ENCODE measurements around the gene SNRNP40.
"Not testable (repeated sequence)": the region's sequence is repeated elsewhere in the genome, so short reads cannot be mapped to it uniquely, and the experiment has no call there.

The SNRNP40 gene

DNA sequence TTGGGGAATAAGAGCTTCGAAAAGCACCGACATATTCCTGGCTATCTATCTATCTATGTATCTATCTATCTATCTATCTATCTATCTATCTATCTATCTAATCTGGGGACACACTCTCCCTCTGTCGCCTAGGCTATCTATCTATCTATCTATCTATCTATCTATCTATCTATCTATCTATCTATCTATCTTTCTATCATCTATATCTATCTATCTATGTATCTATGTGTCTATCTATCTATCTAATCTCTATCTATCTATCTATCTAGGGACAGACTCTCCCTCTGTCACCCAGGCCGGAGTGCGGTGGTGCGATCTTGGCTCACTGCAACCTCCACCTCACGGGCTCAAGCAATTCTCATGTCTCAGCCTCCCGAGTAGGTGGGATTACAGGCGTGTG is 14.2 kb downstream of the SNRNP40 start:
- DNase-seq (ENCODE audit: low read depth, low spot score): not testable (repeated sequence)

DNA sequence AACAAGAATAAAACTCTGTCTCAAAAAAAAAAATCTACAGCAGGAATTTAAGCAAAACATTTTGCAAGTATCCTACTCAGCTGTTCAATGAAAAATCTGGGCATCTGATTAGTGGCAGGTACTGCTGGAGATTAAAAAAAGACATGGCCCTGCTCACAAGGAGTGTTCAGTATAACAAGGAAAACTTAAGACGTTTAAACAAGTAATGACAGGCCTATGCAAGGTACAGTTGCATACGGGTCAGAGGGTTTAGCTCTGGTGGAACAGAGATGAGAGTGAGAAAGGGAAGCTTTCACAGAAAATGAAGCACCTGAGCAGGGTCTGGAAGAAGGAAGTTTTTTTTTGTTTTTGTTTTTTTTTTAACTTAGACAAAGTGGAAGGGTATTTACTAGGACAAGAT is 23.0 kb downstream of the SNRNP40 start:
- no peak for DNase-seq (ENCODE audit: low read depth, low spot score)

DNA sequence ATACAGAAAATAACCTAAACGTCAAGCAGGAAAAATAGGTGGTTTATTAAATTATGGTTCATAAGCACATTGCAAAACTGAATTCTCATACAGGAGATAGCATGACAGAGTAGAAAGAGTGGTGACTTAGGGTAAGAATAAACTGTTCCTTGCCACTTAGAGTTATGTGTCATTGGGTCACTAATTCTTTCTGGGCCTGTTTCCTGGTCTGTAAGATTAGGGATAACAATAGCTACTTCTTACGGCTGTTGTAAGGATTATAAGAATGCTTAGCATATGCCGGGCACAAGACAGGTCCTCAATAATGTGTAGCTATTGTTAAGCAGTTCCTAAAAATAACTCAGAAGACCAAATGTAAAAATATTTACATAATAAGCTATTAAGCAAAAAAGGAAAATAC is 24.2 kb downstream of the SNRNP40 start:
- no peak for DNase-seq (ENCODE audit: low read depth, low spot score)

DNA sequence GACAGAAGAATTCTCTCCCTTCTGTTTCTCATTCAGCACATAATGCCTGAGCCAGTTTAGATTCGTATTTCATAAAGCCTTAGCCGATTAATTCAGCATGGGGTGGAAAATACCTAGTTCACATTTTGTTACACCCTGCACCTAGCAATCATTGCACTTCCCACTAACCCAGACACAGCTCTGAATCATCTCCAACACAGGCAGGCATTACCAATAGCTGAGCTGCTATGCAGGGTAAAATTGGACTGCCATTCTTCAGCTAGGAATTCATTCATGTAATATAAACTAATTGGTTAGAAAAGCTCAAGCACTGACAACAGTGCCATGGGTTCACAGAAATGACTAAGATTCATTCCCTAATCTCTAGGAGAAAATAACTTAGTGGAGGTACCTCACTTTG is 30.0 kb downstream of the SNRNP40 start:
- no peak for DNase-seq (ENCODE audit: low read depth, low spot score)

DNA sequence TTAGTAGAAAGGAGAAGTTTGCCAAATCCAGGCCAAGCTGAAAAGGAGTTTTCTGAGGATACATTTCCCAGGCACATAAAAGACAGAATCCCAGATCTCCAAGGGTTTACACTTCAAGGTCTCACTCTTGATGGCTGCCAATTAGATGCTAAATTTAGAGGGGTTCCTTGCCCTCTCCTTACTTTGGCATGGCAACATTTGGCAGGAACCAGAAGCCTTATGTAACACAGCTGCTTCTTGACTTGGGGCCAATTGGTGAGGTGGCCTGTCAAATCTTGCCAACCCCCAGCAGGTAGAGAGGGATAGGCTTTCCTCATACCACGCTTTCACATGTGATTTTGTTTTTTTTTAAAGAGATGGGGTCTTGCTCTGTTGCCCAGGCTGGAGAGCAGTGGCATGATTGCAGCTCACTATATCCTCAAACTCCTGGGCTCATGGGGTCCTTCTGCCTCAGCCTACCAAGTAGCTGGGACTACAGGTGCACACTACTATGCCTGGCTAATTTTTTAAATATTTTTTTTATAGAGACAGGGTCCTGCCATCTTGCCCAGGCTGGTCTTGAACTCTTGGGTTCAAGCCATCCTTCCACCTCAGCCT is 31.7 kb downstream of the SNRNP40 start:
- DNase-seq (ENCODE audit: low read depth, low spot score): no peak

DNA sequence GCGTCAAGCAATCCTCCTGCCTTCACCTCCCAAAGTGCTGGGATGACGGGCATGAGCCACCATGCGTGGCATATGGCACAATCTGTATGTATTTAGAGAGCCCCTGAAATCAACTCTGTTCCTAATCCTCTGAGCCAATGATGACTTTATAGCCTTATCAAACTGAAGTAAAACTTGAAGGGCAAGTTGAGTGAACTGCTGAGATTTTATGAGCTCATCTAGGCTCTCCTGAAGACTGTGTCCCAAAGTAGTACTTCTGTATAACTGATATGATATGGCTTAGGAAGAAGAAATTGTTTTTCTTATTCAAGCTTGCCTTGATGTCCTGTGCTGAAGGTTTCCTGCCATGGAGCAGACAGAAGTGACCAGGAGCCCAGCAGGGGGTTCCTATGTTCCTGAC is 33.2 kb downstream of the SNRNP40 start:
- DNase-seq (ENCODE audit: low read depth, low spot score): no peak

DNA sequence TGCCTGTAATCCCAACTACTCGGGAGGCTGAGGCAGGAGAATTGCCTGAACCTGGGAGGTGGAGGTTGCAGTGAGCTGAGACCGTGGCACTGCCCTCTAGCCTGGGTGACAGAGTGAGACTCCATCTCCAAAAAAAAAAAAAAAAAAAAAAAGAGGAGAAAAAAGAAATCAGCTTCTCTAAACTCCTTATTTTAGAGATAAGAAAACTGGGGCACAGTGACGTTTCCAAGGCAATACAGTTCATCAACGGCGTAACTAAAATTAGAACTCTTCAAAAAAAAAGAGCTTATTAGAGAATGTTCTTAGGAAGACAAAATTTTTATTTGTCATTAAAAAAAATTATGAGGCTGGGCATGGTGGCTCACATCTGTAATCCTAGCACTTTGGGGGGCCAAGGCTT is 34.2 kb downstream of the SNRNP40 start:
- not testable (repeated sequence) for DNase-seq (ENCODE audit: low read depth, low spot score)

DNA sequence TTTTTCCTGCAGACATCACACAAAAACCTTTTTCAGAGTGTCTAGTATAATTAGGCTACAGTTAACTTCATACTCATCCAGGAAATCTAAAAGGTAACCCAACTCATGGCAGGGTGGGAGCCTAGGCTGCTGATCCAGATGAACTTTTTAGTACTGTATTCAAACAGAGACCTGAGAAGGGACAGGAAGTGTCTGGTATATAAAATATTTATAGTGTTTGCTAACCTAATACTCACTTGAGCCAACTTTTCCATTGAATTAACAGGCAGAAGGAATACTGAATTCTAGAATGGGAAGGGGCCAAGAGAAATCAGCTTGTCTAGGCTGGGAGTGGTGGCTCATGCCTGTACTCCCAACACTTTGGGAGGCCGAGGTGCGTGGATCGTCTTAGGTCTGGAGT is 34.7 kb downstream of the SNRNP40 start:
- DNase-seq (ENCODE audit: low read depth, low spot score): no peak

DNA sequence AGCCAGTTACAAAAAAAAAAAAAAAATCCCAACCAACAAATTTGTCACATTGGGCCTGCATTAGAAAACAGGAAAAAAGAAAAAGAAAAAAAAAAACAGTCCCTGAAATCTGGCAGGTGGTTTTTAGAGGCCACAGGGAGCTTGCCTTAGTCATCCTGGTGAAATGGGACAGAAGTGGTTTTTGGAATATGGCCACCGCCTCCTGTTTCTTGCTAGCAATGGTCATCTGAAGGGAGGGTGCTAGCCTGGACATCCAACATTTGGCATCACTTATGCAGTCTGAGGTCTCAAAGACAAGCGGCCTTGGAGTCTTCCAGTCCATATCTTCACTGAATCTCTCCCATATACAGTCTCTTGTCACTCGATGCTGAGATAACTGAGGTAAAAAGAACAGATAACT is 36.8 kb downstream of the SNRNP40 start:
- no peak for DNase-seq (ENCODE audit: low read depth, low spot score)

DNA sequence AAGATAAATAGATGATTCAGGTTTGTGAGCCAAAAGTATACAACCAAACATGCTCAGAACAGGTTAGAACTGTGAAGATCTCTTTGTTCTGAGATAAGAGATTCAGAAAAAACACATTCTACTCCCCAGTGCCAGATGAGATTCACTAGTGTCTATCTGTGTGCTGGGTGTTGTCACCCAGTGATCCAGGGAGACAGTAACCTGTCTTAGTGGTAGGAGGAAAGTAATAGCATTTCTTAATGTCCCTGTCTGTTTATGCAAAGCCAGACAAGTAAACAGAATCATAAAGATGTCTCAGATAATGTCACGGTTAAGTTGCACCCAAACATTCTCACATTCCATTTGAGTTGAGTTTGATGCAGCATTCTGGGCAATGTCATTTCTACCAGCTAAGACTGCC is 38.0 kb downstream of the SNRNP40 start:
- DNase-seq (ENCODE audit: low read depth, low spot score): no peak

DNA sequence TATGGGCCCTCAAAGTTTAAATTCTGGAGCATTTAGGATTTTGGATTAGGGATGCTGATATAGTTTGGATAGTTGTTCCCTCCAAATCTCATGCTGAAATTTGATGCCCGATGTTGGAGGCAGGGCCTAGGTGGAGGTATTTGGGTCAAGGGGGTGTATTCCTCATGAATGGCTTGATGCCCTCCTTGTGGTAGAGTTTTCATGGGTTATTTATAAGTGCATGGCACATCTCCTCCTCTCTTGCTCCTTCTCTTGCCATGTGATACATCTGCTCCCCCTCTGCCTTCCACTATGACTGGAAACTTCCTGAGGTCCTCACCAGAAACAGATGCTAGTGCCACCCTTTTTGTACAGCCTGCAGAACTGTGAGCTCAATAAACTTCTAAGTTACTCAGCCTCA is 39.4 kb downstream of the SNRNP40 start:
- no peak for DNase-seq (ENCODE audit: low read depth, low spot score)

DNA sequence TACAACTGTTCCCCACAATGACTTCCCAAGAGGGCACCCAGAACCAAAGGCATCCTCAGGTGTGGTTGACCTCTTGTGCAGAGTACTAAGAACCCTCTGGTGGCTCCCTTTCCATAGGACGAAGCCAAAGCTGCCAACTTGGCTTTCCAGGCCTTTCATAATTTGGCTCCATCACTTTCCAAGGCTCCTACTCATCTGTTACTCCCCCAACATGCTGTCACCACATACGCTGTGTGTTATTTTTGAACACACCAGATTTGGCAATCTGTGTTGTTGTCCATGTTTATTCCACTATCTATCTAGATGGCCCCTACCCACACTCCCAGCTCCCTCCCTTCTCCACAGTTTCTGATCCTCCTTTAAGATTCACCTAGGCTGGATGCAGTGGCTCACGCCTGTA is 46.7 kb downstream of the SNRNP40 start:
- DNase-seq (ENCODE audit: low read depth, low spot score): no peak

DNA sequence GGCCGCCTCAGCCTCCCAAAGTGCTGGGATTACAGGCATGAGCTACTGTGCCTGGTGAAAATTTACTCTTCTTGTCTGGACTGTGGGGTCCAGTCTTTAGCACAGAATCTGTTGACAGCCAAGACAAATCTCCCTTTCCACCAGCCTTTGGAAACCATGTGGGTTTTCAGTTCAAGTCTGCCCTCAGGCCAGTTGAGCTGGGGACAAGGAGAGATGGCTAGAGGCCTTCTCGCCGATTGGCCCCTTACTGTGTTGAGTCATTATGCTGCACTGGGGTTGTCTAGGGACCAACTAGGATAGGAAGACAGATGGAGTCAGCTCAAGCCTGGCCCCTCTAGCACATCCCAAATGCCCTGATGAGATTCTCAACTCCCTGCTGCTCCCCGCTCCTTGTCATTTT is 48.3 kb downstream of the SNRNP40 start:
- DNase-seq (ENCODE audit: low read depth, low spot score): no peak

DNA sequence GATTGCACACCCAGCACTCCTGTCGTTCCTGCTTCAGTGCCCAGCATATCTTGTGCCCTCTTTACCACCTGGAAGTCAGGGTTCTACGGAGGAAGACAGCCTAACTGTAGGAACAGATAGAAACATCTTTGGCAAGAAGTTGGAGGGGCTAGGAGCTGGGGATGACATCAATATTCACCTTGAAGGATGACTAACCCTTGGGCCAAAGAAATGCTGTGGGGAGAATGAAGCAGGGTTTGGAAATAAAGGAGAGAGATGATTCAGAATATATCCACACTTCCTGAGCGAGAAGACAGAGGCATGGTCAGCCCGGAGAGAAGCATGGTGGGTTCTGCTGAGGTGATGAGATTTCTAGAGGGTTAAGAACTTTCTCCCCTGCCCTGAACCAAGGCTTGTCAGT is 52.3 kb downstream of the SNRNP40 start:
- no peak for DNase-seq (ENCODE audit: low read depth, low spot score)

DNA sequence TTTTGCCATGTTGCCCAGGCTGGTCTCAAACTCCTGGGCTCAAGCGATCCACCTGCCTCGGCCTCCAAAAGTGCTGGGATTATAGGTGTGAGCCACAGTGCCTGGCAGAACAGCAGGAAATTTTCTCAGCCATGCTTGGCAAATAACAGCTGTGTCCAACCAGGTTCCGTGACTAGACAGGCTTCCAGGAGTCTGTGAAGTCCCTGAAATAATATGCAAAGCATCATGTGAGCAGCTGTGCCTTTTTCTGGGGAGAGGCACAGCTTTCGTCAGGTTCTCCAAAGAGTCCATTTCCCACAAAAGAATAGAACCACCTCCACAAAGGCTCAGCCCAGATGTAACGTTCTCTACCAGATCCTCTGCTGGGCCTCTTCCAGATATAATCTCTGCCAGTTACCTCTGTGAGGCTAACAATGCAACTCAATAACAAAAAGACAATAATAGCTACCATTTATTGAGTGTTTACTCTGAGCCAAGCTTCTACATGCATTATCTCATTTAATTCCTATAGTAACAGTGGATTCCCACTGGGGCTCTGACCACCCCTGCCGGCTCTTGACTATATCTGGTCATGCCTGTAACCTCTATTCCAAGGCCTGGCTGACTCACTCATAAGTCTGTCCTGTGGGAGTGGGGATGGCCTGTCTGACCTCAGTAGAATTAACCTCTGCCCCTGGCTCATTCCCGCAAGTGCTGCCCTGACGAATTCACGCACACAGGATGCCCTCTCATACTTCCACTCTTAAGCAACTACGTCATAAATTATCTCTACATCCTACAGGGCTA is 52.9 kb downstream of the SNRNP40 start:
- no peak for DNase-seq (ENCODE audit: low read depth, low spot score)

DNA sequence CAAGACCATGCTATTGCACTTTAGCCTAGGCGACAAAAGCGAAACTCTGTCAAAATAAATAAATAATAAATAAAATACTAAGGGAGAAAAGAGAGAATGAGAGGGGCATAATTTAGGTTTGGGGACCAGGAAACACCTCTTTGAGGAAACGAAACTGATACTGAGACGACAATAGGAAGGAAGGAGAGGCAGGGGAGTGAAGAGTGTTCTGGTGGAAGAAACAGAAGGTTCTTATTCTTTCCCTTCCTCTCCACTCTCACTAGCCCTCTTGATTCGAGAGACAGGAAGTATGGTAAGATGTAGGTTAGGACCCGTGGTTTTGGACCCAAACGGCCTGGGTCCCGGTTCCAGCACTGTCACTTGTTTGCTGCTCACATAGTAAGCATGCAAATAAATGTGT is 55.3 kb downstream of the SNRNP40 start:
- no peak for DNase-seq (ENCODE audit: low read depth, low spot score)

DNA sequence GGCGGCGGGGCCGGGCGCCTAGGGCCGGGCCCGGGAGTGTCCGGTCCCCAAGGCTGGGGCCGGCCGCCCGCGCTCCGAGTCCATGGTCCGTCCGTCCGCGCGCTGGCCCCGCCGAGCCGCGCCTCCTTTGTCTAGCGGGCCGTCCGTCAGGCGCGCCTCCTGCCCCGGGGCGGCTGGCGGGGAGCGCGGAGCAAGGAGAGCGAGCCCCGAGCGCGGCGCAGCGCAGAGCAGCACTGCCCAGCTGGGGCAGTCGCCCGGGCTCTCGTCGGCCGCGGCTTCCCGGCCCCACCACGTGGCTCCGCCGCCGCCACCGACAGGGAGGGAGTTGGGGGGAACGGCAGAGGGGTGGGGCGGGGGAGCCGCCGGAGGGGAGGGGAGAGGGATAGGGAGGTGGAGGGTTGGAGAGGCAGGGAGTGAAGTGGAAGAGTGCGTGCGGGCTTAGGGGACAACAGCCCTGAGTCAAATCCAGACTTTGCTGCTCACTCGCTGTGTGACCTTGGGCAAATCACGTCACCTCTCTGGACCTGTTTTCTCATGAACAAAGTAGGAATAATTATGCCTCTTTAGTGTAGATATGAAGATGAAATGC is 56.8 kb downstream of the SNRNP40 start, which contains the start of gene NKAIN1:
NKAIN1 (minus strand) TSS at position 235 of the 589 bp plus-strand sequence. CDS start 340 bp downstream, outside the sequence.
- no peak for DNase-seq (ENCODE audit: low read depth, low spot score)

DNA sequence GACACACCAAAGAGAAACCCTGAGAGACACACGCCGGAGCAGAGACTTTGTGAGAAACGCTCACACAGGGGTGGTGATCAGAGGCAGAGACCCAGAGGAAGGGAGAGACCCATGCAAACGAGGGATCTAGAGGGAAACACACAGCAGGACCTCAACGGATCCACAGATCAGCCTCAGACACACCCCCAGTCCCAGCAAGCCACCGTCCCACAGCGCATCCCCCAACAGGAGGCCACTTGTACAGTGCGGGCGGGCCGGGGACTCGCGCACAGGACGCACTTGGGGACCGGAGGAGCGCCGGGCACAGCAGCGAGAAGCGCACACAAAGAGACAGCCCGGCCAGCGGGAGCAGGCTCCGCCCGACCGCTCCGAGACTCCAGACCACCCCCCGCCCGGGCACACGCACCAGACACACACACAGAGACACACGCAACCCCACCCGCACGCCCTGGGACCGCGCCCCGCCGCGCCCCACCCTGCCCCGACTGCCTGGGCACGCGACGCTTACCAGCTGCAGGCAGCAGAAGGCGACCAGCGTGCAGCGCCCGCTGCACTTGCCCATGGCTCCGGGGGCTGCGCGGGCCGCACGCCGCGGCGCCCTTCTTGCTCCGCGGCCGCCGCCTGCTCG is 57.5 kb downstream of the SNRNP40 start:
- no peak for DNase-seq (ENCODE audit: low read depth, low spot score)

DNA sequence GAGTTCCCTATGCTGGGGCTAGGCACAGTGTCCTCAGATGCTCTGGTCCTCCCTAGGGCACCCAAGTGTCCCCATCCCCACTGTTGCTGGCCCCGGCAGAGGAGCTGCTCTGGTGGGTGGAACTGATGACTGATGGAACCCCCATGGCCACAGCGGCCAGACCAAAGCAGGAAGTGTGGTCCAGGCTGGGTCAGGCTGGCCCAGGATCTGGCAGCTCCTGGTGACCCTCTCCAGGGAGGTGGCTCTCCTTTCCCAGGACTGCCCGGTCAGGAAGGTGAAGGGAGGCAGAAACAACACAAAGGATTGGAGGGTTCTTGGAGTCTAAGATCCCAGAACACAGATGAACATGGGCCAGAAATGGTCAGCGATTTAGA is 58.0 kb downstream of the SNRNP40 start:
- DNase-seq (ENCODE audit: low read depth, low spot score): no peak

DNA sequence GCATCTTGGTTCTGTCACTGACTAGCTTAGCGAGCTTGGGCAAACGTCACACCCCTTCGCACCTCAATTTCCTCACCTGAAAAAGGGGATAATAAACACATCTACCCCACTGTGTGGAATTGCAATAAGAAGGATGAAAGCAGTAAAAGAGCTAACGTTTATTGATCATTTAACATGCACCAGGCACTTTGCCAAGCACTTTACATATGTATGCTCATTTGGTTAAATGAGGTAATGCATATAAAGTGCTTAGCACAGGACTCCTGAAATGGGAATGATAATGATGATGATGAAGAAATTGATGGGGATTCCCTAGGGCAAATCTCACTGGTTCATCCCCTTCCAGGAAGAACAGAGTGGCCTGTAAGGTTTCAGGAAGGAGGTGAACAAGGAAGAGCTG is 61.7 kb downstream of the SNRNP40 start:
- DNase-seq (ENCODE audit: low read depth, low spot score): no peak

DNA sequence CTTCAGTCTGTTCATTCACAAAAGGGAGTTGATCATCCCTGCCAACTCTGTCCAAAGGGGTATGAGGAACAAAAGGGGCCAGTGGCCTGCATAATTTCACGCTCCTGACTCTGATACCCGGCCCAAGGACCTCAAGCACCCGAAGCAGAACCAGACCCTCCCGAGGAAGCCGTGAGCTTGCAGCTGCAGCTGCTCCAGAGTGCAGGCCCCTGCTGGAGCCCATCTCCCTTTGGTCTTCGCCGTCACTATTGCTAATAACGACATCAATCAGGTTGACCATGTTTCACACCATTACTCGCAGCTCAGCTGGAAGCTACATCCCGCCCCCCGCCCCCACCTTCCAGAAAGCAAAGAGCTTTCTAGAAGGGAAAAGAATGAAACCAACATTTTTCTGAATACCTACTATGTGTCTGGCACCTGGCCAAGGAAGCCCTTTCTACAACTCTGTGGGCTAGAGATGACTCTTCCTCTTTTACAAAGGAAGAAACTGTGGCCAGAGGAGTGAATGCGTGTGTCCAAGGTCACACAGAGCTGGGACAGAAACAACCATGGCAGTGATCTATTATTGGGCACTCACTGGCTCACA is 62.4 kb downstream of the SNRNP40 start:
- no peak for DNase-seq (ENCODE audit: low read depth, low spot score)

DNA sequence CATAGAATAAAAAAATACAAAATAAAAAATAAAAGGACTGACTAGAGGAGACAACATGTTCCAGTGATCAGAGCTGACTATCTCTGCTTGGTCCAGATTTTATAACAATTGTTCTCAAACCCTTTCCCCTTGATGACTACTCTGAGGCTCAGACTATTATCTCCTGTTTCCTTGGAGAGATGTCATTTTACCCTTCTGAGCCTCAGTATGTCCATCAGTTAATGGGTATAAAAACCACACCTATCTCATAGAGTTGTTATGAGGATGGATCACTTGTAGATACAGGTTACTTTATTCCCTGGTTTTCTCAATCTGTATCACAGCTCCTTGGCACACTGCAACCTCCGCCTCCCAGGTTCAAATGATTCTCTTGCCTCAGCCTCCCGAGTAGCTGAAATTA is 63.9 kb downstream of the SNRNP40 start:
- no peak for DNase-seq (ENCODE audit: low read depth, low spot score)
